Mucosa of descending colon (tissue), 3 donors: ENCODE measurements around the gene SMARCC1. TPM values are rescaled to one million over a fixed set of nuclear protein-coding genes. Genes with fewer than 3 reads are reported as not detected.
A peak's percentile ranks its signal among the peaks of the same experiment; 100 is the strongest.

Experiments used
- ATAC-seq: fragments of 200-7000 bp; cut with Tn5 transposase; one replicate; pipeline ENCODE4 v1.9.1; 2020; ENCODE audit warnings: mild to moderate bottlenecking, moderate library complexity
- DNase-seq, 3 donors: peaks; one replicate each; pipeline ENCODE4 v3.0.0-alpha.2; 2020
- H3K36me3 ChIP-seq: fragments of 200-600 bp; one replicate; pipeline ENCODE4 v1.8.0; 2021; ENCODE audit warnings: low read depth, mild to moderate bottlenecking
- H3K4me1 ChIP-seq: fragments of 200-600 bp; one replicate; pipeline ENCODE4 v1.8.0; 2021; ENCODE audit warnings: low read depth, mild to moderate bottlenecking
- H3K4me3 ChIP-seq: fragments of 200-600 bp; one replicate; pipeline ENCODE4 v1.8.0; 2021; ENCODE audit warnings: mild to moderate bottlenecking
- H3K9me3 ChIP-seq: fragments of 200-600 bp; one replicate; pipeline ENCODE4 v1.8.0; 2021; ENCODE audit warnings: mild to moderate bottlenecking
- CTCF ChIP-seq: fragments of 200-600 bp; IDR thresholded peaks from one replicate; pipeline ENCODE4 v1.8.0; 2022; ENCODE audit warnings: antibody characterized with exemption, mild to moderate bottlenecking
- intact Hi-C, 2 donors: fragments of 100-400 bp; cut with DNase I in 1 of 2; cut with micrococcal nuclease in 1 of 2; formaldehyde crosslinking; loops; one replicate each; pipeline versions ENCODE4 v1.11.0 to v1.11.1; 2022; cut with DNase I, micrococcal nuclease
- total RNA-seq, 3 donors: library from RNA; stranded (reverse); fragmentation: NEBNext Ultra II Directional in 2 of 3; extraction: Animal tissue kit (Norgen Biotek cat#: 25700) in 2 of 3; gene quantifications; one replicate each; pipeline versions ENCODE4 v1.2.1 to v1.2.4, GENCODE V29; 2021 to 2023
- donor health status: DM: no; HTN: no; CAD: no; lungs with moderate emphysema.
- donor health status: DM: no; HTN: no; CAD: no.
- donor health status: DM: no; HTN: yes; CAD: no.

Gene SMARCC1
- total RNA-seq, 3 donors from 2014 or later: 61.5 to 117 (median 71.5) TPM

- intact Hi-C loops: no loop called here
- ATAC-seq: no peak
- Histone ChIP-seq H3K9me3 (no peaks in the 10 kb centered on the region), H3K4me3 (no peak overlapping the region), H3K4me1 (peaks cover 11% of the 10 kb centered on the region), H3K36me3 (peaks cover 4% of the 10 kb centered on the region)
- no peak for TF ChIP-seq CTCF
- no peak for DNase-seq
Measured at GRCh38 chr3:47611576-47611975, 170.1 kb downstream of the SMARCC1 start.

DNA sequence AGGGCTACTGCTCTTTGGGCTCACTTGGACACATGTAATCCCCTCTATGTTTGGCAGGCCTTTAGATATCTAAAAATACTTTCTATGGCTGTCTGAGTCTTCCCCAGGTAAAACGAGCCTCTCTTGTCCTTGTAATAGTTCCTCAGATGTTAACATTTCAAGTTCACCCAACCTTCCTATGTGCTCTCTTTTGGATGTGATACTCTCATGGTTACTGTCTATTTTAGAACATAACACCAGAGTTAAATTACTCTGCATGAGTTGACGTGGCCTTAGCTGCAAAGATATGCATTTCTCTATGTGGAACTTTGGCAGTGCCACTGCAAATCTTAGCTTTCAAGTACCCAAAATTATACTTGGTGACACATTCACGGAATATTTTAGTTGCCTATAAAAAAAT, 171.1 kb downstream of the SMARCC1 start:
- no peak for DNase-seq
- ATAC-seq: no peak
- intact Hi-C loops: no loop called here
- no peak for TF ChIP-seq CTCF
- H3K36me3 ChIP-seq: peaks cover 4% of the 10 kb centered on the region
- H3K9me3 ChIP-seq: no peaks in the 10 kb centered on the region
- no peak overlapping the region for H3K4me3 ChIP-seq
- peaks cover 21% of the 10 kb centered on the region for H3K4me1 ChIP-seq

DNA sequence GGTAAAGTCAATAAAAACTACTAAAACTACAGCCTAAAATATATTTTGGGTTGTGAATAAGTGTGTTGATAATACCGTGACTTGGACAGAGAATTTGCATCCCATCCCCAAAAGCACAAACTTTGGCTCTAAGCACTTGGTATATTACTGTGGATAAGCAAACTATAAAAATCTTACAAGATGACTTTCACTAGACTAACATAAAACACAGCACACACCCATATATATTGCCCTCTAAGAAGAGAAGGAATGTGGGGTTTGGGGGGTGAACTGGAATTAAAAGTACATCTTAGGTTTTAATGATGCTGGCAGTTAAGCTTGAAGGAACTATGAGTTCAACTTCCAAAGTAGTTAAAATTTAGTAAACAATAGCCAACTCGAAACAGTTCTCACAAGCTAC, 174.4 kb downstream of the SMARCC1 start:
- H3K4me1 ChIP-seq: peaks cover 28% of the 10 kb centered on the region
- TF ChIP-seq CTCF: no peak
- DNase-seq: no peak
- intact Hi-C loops: no loop called here
- no peaks in the 10 kb centered on the region for H3K9me3 ChIP-seq
- ATAC-seq: peak; percentile 74
- peaks cover 4% of the 10 kb centered on the region for H3K36me3 ChIP-seq
- H3K4me3 ChIP-seq: no peak overlapping the region

GRCh38 chr3:47606165-47606564, 175.5 kb downstream of the SMARCC1 start:
- Histone ChIP-seq H3K36me3 (peaks cover 4% of the 10 kb centered on the region), H3K9me3 (no peaks in the 10 kb centered on the region), H3K4me1 (peaks cover 28% of the 10 kb centered on the region), H3K4me3 (no peak overlapping the region)
- no peak for TF ChIP-seq CTCF
- ATAC-seq: no peak
- intact Hi-C loops: no loop called here
- no peak for DNase-seq

GRCh38 chr3:47605652-47606051, 176.0 kb downstream of the SMARCC1 start:
- no peak overlapping the region for H3K4me3 ChIP-seq
- peaks cover 28% of the 10 kb centered on the region for H3K4me1 ChIP-seq
- TF ChIP-seq CTCF: no peak
- peak; percentile 88 for ATAC-seq
- intact Hi-C loops: no loop called here
- peaks cover 4% of the 10 kb centered on the region for H3K36me3 ChIP-seq
- peak in 1 of 3 donors; percentile 24 for DNase-seq
- no peaks in the 10 kb centered on the region for H3K9me3 ChIP-seq

- TF ChIP-seq CTCF: no peak
- Histone ChIP-seq H3K4me1 (peaks cover 28% of the 10 kb centered on the region), H3K36me3 (no peaks in the 10 kb centered on the region), H3K9me3 (no peaks in the 10 kb centered on the region), H3K4me3 (no peak overlapping the region)
- intact Hi-C loops: no loop called here
- ATAC-seq: peak; percentile 12
- no peak for DNase-seq
Measured at GRCh38 chr3:47604145-47604544, 177.5 kb downstream of the SMARCC1 start.
